Erythroblast (primary cell): ENCODE data around the gene TMSB4X.

ENCODE experiments used
- GATA1 ChIP-seq: IDR thresholded peaks from 2 replicates; pipeline ENCODE4 v1.6.1; 2011; ENCODE audit warnings: low read depth, mild to moderate bottlenecking, control low read depth, low read length, moderate library complexity
- POLR2A ChIP-seq: IDR thresholded peaks from 2 replicates; pipeline ENCODE4 v1.6.1; 2011; ENCODE audit warnings: mild to moderate bottlenecking, low read length

DNA sequence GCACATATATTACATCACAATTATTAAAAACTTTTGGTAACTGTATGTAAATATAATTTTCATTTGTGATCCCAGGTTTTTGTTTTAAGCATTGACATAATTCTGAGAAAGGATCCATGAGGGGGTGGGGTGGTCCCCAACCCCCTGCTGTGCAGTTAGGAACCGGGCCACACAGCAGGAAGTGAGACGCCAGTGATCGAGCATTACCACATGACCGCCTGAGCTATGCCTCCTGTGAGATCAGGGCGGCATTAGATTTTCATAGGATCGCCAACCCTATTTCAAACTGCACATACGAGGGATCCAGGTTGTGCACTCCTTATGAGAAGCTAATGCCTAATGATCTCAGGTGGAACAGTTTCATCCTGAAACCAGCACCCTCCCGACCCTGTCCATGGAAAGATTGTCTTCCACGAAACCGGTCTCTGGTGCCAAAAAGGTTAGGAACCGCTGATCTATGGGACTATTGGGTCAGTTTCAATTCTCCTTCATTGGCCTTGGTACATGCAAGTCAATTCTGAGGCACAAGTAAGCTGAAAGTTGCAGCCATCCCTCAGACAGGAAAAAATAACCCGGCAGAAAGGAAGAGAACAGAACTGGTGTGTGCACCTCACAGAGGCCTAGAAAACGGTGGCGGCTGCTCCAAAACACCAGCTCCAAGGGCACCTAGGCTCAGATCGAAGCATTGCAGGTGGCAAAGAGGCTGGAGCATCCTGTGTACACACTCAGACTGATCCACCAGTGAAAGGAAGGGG, 7.0 kb upstream of the TMSB4X start:
- TF ChIP-seq POLR2A (no peak), GATA1 (no peak)
